HEK293 (cell line): ENCODE measurements around the gene ELOVL5.

ENCODE experiments used
- FEZF1 ChIP-seq: fragments of 450-650 bp; formaldehyde crosslinking; IDR thresholded peaks from 2 replicates; pipeline ENCODE4 v1.5.1; 2016; ENCODE audit warnings: missing biosample characterization, missing genetic modification characterization
- GFI1B ChIP-seq: fragments of 450-650 bp; formaldehyde crosslinking; IDR thresholded peaks from 2 replicates; pipeline ENCODE4 v1.5.1; 2016; ENCODE audit warnings: missing biosample characterization, missing genetic modification characterization
- GLI2 ChIP-seq: fragments of 450-650 bp; formaldehyde crosslinking; IDR thresholded peaks from 2 replicates; pipeline ENCODE4; 2017; ENCODE audit warnings: missing biosample characterization, missing genetic modification characterization, low read depth, borderline replicate concordance
- GLIS1 ChIP-seq: fragments of 450-650 bp; formaldehyde crosslinking; IDR thresholded peaks from 2 replicates; pipeline ENCODE4 v1.5.1; 2016; ENCODE audit warnings: missing biosample characterization, missing genetic modification characterization
- HOXA7 ChIP-seq: sonication (generic); formaldehyde crosslinking; IDR thresholded peaks from 2 replicates; pipeline ENCODE4 v1.8.1; 2022; ENCODE audit warnings: missing genetic modification reagents, borderline replicate concordance
- IKZF3 ChIP-seq: fragments of 450-650 bp; IDR thresholded peaks from 2 replicates; pipeline ENCODE4 v1.5.0; 2018; ENCODE audit warnings: missing biosample characterization, mild to moderate bottlenecking, missing genetic modification characterization, moderate library complexity
- MZF1 ChIP-seq: fragments of 450-650 bp; formaldehyde crosslinking; IDR thresholded peaks from 2 replicates; pipeline ENCODE4 v1.5.1; 2017; ENCODE audit warnings: missing biosample characterization, missing genetic modification characterization, borderline replicate concordance
- OSR2 ChIP-seq: fragments of 450-650 bp; formaldehyde crosslinking; IDR thresholded peaks from 2 replicates; pipeline ENCODE4 v1.5.1; 2016; ENCODE audit warnings: missing biosample characterization, missing genetic modification characterization
- SCRT2 ChIP-seq: fragments of 450-650 bp; formaldehyde crosslinking; IDR thresholded peaks from 2 replicates; pipeline ENCODE4 v1.5.1; 2016; ENCODE audit warnings: missing biosample characterization, missing genetic modification characterization
- ZIC2 ChIP-seq: fragments of 450-650 bp; formaldehyde crosslinking; IDR thresholded peaks from 2 replicates; pipeline ENCODE4 v1.5.1; 2016; ENCODE audit warnings: missing biosample characterization, missing genetic modification characterization
- ZNF146 ChIP-seq: fragments of 450-650 bp; formaldehyde crosslinking; IDR thresholded peaks from 2 replicates; pipeline ENCODE4 v1.5.1; 2016; ENCODE audit warnings: missing biosample characterization, missing genetic modification characterization
- ZNF169 ChIP-seq: fragments of 450-650 bp; formaldehyde crosslinking; IDR thresholded peaks from 2 replicates; pipeline ENCODE4 v1.5.1; 2016; ENCODE audit warnings: missing biosample characterization, missing genetic modification characterization
- ZNF184 ChIP-seq: fragments of 450-650 bp; IDR thresholded peaks from 2 replicates; pipeline ENCODE4 v1.5.1; 2018; ENCODE audit warnings: missing biosample characterization, mild to moderate bottlenecking, missing genetic modification characterization
- ZNF366 ChIP-seq: fragments of 450-650 bp; formaldehyde crosslinking; conservative IDR thresholded peaks from 2 replicates; pipeline ENCODE4 v1.5.1; 2016; ENCODE audit warnings: missing biosample characterization, missing genetic modification characterization
- ZNF629 ChIP-seq: fragments of 450-650 bp; formaldehyde crosslinking; IDR thresholded peaks from 2 replicates; pipeline ENCODE4 v1.5.1; 2017; ENCODE audit warnings: missing biosample characterization, missing genetic modification characterization
- ZNF707 ChIP-seq: fragments of 450-650 bp; formaldehyde crosslinking; IDR thresholded peaks from 2 replicates; pipeline ENCODE4 v1.5.1; 2016; ENCODE audit warnings: missing biosample characterization, missing genetic modification characterization
- ZNF76 ChIP-seq: fragments of 450-650 bp; formaldehyde crosslinking; IDR thresholded peaks from 2 replicates; pipeline ENCODE4; 2016; ENCODE audit warnings: low read depth, missing biosample characterization, missing genetic modification characterization, borderline replicate concordance
- ZNF776 ChIP-seq: fragments of 450-650 bp; formaldehyde crosslinking; IDR thresholded peaks from 2 replicates; pipeline ENCODE4 v1.5.0; 2017; ENCODE audit warnings: missing biosample characterization, missing genetic modification characterization, borderline replicate concordance
- ZNF843 ChIP-seq: fragments of 450-650 bp; formaldehyde crosslinking; IDR thresholded peaks from 2 replicates; pipeline ENCODE4 v1.5.1; 2016; ENCODE audit warnings: missing biosample characterization, missing genetic modification characterization
- TF ChIP-seq, protein P1 (sequence below): fragments of 450-650 bp; formaldehyde crosslinking; IDR thresholded peaks from 2 replicates; pipeline ENCODE4 v1.5.1; 2016; ENCODE audit warnings: missing biosample characterization, missing genetic modification characterization, borderline replicate concordance
- TF ChIP-seq, protein P2 (sequence below): fragments of 450-650 bp; formaldehyde crosslinking; IDR thresholded peaks from 2 replicates; pipeline ENCODE4 v1.5.1; 2017; ENCODE audit warnings: missing biosample characterization, missing genetic modification characterization
- TF ChIP-seq, protein P3 (sequence below): fragments of 450-650 bp; formaldehyde crosslinking; IDR thresholded peaks from 2 replicates; pipeline ENCODE4 v1.5.1; 2016; ENCODE audit warnings: missing biosample characterization, missing genetic modification characterization
- TF ChIP-seq, protein P4 (sequence below): fragments of 450-650 bp; formaldehyde crosslinking; IDR thresholded peaks from 2 replicates; pipeline ENCODE4 v1.5.1; 2017; ENCODE audit warnings: missing biosample characterization, missing genetic modification characterization
- TF ChIP-seq, protein P5 (sequence below): fragments of 450-650 bp; formaldehyde crosslinking; IDR thresholded peaks from 2 replicates; pipeline ENCODE4 v1.5.1; 2016; ENCODE audit warnings: missing biosample characterization, missing genetic modification characterization

Gene ELOVL5

DNA sequence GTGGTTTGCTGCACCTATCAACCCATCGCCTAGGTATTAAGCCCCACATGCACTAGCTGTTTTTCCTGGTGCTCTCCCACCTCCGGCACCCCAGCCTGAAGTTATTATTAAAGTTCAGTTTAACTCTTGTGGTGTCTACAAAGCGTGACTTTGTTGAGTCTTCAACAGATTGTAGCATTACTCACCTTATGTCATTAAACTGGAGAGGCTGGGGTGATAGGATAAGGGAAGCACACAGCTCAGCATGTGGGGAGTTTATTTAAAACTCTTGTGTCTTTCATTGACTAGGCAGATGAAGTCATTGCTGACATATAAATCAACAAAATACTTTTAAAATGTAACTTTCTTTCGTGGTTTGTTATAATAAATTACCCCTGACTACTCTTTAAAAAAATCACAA is 115.4 kb downstream of the ELOVL5 start (continued):
- TF ChIP-seq, protein P1, sequence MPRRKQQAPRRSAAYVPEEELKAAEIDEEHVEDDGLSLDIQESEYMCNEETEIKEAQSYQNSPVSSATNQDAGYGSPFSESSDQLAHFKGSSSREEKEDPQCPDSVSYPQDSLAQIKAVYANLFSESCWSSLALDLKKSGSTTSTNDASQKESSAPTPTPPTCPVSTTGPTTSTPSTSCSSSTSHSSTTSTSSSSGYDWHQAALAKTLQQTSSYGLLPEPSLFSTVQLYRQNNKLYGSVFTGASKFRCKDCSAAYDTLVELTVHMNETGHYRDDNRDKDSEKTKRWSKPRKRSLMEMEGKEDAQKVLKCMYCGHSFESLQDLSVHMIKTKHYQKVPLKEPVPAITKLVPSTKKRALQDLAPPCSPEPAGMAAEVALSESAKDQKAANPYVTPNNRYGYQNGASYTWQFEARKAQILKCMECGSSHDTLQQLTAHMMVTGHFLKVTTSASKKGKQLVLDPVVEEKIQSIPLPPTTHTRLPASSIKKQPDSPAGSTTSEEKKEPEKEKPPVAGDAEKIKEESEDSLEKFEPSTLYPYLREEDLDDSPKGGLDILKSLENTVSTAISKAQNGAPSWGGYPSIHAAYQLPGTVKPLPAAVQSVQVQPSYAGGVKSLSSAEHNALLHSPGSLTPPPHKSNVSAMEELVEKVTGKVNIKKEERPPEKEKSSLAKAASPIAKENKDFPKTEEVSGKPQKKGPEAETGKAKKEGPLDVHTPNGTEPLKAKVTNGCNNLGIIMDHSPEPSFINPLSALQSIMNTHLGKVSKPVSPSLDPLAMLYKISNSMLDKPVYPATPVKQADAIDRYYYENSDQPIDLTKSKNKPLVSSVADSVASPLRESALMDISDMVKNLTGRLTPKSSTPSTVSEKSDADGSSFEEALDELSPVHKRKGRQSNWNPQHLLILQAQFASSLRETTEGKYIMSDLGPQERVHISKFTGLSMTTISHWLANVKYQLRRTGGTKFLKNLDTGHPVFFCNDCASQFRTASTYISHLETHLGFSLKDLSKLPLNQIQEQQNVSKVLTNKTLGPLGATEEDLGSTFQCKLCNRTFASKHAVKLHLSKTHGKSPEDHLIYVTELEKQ (tag by site-specific recombination), result 0 out of 2 replicates have a peak, but pooled peaks have one; percentile 50
- TF ChIP-seq ZNF776 (no peak), FEZF1 (tag by site-specific recombination) (peak; percentile 30; the same call in 1 of the 2 replicates), GFI1B (tag by site-specific recombination) (peak; percentile 41; the same call in 1 of the 2 replicates), MZF1 (tag by site-specific recombination) (peak; percentile 40; the same call in 1 of the 2 replicates), ZNF146 (tag by site-specific recombination) (no peak), SCRT2 (tag by site-specific recombination) (peak; percentile 79), ZNF843 (tag by site-specific recombination) (peak; percentile 61), GLI2 (tag by site-specific recombination) (peak; percentile 24; the same call in 1 of the 2 replicates), ZNF184 (peak; percentile 84; the same call in 1 of the 2 replicates), ZNF707 (no peak), ZNF366 (tag by site-specific recombination) (no peak), GLIS1 (tag by site-specific recombination) (peak; percentile 39; the same call in 1 of the 2 replicates), ZNF76 (tag by site-specific recombination) (no peak), ZIC2 (peak; percentile 16; the same call in 1 of the 2 replicates), IKZF3 (peak; percentile 70), OSR2 (peak; percentile 26; the same call in 1 of the 2 replicates), HOXA7 (no peak), ZNF169 (tag by site-specific recombination) (no peak), ZNF629 (tag by site-specific recombination) (peak; percentile 63)
- TF ChIP-seq, protein P2, sequence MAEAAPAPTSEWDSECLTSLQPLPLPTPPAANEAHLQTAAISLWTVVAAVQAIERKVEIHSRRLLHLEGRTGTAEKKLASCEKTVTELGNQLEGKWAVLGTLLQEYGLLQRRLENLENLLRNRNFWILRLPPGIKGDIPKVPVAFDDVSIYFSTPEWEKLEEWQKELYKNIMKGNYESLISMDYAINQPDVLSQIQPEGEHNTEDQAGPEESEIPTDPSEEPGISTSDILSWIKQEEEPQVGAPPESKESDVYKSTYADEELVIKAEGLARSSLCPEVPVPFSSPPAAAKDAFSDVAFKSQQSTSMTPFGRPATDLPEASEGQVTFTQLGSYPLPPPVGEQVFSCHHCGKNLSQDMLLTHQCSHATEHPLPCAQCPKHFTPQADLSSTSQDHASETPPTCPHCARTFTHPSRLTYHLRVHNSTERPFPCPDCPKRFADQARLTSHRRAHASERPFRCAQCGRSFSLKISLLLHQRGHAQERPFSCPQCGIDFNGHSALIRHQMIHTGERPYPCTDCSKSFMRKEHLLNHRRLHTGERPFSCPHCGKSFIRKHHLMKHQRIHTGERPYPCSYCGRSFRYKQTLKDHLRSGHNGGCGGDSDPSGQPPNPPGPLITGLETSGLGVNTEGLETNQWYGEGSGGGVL (tag by site-specific recombination), result 0 out of 2 replicates have a peak, but pooled peaks have one; percentile 14
- TF ChIP-seq, protein P3, sequence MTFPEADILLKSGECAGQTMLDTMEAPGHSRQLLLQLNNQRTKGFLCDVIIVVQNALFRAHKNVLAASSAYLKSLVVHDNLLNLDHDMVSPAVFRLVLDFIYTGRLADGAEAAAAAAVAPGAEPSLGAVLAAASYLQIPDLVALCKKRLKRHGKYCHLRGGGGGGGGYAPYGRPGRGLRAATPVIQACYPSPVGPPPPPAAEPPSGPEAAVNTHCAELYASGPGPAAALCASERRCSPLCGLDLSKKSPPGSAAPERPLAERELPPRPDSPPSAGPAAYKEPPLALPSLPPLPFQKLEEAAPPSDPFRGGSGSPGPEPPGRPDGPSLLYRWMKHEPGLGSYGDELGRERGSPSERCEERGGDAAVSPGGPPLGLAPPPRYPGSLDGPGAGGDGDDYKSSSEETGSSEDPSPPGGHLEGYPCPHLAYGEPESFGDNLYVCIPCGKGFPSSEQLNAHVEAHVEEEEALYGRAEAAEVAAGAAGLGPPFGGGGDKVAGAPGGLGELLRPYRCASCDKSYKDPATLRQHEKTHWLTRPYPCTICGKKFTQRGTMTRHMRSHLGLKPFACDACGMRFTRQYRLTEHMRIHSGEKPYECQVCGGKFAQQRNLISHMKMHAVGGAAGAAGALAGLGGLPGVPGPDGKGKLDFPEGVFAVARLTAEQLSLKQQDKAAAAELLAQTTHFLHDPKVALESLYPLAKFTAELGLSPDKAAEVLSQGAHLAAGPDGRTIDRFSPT (tag by site-specific recombination), result peak; percentile 66; the same call in 1 of the 2 replicates
- TF ChIP-seq, protein P4, sequence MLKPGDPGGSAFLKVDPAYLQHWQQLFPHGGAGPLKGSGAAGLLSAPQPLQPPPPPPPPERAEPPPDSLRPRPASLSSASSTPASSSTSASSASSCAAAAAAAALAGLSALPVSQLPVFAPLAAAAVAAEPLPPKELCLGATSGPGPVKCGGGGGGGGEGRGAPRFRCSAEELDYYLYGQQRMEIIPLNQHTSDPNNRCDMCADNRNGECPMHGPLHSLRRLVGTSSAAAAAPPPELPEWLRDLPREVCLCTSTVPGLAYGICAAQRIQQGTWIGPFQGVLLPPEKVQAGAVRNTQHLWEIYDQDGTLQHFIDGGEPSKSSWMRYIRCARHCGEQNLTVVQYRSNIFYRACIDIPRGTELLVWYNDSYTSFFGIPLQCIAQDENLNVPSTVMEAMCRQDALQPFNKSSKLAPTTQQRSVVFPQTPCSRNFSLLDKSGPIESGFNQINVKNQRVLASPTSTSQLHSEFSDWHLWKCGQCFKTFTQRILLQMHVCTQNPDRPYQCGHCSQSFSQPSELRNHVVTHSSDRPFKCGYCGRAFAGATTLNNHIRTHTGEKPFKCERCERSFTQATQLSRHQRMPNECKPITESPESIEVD, result peak; percentile 82
- TF ChIP-seq, protein P5, sequence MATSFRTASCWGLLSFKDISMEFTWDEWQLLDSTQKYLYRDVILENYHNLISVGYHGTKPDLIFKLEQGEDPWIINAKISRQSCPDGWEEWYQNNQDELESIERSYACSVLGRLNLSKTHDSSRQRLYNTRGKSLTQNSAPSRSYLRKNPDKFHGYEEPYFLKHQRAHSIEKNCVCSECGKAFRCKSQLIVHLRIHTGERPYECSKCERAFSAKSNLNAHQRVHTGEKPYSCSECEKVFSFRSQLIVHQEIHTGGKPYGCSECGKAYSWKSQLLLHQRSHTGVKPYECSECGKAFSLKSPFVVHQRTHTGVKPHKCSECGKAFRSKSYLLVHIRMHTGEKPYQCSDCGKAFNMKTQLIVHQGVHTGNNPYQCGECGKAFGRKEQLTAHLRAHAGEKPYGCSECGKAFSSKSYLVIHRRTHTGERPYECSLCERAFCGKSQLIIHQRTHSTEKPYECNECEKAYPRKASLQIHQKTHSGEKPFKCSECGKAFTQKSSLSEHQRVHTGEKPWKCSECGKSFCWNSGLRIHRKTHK (tag by site-specific recombination), result no peak
